HG03045 (cell line): ENCODE data around the gene FUT7.
"Not testable (repeated sequence)": the region's sequence is repeated elsewhere in the genome, so short reads cannot be mapped to it uniquely, and the experiment has no call there.

Source experiments
- ATAC-seq: cut with Tn5 transposase; IDR thresholded peaks from one replicate; pipeline ENCODE4 v1.9.1; 2021; ENCODE audit warnings: mild to moderate bottlenecking, moderate library complexity; ENCODE audit not compliant: unreplicated experiment

Gene FUT7

DNA sequence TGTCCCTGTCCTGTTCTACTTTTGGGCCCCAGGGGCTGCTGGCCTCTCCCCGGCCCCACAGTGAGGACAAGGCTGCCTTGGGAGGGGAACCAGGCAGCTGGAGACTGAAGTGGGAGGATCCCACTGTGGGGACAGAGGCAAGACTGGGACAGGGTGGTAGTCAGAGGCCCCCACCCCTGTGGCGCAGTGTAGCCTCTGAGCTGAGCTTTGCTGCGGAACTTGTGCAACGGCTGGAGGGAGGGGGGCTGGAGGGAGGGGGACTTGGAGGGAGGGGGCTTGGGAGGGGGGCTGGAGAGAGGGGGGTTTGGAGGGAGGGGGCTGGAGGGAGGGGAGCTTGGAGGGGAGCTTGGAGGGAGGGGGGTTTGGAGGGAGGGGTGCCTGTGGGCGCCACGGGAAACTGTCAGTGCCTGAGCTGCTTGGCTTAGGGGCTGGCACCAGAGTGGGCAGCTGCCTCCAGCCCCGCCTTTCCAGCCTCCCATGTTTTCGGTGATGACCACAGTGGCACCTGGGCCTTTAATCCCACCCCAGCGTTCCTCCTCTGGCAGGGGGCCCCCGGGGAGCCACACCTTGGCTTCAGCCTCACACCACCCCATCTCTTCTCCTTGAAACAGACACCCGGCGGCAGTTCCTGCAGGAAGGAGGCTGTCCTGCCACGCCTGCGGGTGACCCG, 2.3 kb upstream of the FUT7 start:
- no peak for ATAC-seq

- not testable (repeated sequence) for ATAC-seq
These were observed 1.6 kb upstream of the FUT7 start for GRCh38 chr9:137033481-137033880.

- ATAC-seq: no peak
These were observed 970 bp upstream of the FUT7 start for GRCh38 chr9:137032858-137033257.

GRCh38 chr9:137030538-137031527, 1.1 kb downstream of the FUT7 start:
- no peak for ATAC-seq

- no peak for ATAC-seq
These were observed 1.9 kb downstream of the FUT7 start for GRCh38 chr9:137030006-137030405.

DNA sequence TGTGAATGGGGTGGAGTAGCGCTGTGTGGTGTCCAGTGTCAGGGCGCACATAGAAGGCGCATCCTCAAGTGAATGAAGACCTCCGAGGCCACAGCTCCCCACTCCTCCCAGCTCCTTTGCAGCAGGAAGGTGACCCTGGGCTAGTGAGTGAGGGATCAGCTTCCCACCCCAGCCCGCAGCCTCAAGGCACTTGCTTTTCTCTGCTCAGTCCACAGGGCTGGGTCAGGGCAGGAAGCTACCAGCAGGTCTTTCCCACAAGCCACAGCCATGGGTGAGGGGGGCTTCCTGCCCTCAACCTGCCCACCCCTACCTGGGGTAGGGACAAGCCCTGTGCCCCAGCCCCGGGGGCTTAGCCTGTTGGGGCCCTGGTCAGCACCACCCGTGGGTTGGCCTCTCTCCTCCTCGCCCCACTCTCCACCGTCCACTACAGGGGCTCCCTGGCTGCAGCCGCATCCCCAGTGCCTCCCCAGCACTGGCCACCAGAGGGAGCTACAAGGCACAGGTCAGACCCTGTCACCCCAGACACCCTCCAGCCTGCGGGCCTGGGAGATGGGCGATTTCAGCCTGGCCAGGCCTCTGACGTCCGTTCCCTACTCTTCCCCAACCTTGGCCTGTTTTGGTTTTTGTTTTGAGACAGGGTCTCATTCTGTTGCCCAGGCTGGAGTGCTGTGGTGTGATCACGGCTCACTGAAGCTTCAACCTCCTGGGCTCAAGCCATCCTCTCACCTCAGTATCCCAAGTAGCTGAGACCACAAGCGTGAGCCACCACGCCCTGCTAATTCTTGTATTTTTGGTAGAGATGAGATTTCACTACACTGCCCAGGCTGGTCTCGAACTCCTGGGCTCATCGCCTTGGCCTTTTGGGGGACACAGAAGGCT, 2.6 kb downstream of the FUT7 start:
- no peak for ATAC-seq

- peak; percentile 41 for ATAC-seq
These were observed 3.4 kb downstream of the FUT7 start for GRCh38 chr9:137028263-137029057.

GRCh38 chr9:137027369-137028262, 4.3 kb downstream of the FUT7 start, which contains the start of gene ABCA2:
TSS of gene ABCA2 (minus strand) at chr9:137028237. CDS start at chr9:137028140, 97 bp downstream.
- ATAC-seq: no peak

- no peak for ATAC-seq
These were observed 5.1 kb downstream of the FUT7 start for GRCh38 chr9:137026828-137027227.

GRCh38 chr9:137026384-137026783, 5.5 kb downstream of the FUT7 start:
- ATAC-seq: no peak

DNA sequence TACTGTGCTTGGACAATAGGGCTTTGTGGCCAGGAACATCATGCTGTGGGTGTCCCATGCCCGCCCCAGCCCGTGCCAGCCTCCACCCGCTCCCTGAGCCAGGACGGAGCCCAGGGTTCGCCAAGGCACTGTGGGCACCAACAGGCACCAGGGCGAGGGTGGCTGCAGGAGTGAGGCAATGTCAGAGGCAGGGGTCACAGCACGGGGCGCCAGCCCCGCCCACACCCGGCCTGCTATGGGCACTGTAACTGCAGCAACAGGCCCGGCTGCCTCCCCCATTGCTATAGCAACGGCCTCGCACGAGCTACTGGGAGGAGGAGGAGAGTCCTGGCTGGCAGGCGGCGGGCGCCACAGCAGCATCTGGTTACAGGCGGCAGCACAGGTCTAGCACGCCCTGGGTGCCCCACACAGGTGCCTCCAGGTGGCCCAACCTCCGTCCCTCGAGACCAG, 6.3 kb downstream of the FUT7 start:
- ATAC-seq: no peak

GRCh38 chr9:137023583-137023991, 8.3 kb downstream of the FUT7 start:
- ATAC-seq: no peak

- no peak for ATAC-seq
These were observed 8.7 kb downstream of the FUT7 start for GRCh38 chr9:137023157-137023556.

GRCh38 chr9:137022662-137023008, 9.3 kb downstream of the FUT7 start:
- ATAC-seq: no peak

DNA sequence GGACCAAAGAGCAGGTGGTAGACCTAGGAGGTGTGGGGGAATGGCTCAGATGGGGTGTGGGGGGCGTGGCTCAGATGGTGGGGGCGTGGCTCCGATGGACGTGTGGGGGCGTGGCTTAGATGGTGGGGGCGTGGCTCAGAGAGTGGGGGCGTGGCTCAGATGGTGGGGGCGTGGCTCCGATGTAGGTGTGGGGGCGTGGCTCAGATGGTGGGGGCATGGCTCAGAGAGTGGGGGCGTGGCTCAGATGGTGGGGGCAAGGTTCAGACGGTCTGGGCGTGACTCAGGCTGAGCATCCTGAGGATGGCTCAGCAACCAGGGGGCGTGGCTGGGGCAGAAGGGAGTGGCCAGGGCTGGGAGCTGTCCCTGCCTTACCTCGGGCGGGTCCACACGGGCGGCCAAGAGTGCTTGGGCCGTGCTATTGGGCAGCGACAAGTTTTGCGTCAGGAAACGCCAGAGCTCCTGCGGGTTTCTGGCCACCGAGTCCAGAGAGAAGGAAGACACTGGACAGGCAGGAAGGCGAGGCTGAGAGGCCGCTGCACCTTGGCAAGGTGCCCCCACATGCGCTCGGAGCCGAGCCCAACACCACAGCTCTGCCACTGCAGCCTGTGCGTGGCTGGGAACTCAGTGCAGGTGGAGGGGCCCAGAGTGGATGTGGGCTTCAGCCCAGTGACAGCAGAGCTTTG, 9.8 kb downstream of the FUT7 start:
- no peak for ATAC-seq

GRCh38 chr9:137021568-137021978, 10.3 kb downstream of the FUT7 start:
- no peak for ATAC-seq

GRCh38 chr9:137020771-137021567, 10.9 kb downstream of the FUT7 start:
- ATAC-seq: no peak
